HepG2 (cell line): ENCODE data around the gene WDR70. TPM values are rescaled to one million over a fixed set of nuclear protein-coding genes. Genes with fewer than 3 reads are reported as not detected.

ENCODE experiments used
- ATAC-seq: fragments of 200-7000 bp; cut with Tn5 transposase; 3 replicates; pipeline ENCODE4 v1.9.1; 2020; ENCODE audit warnings: mild to moderate bottlenecking, moderate library complexity
- BruUV-seq: library from RNA; stranded (reverse); fragments of 400-500 nt; replicated peaks from 2 replicates; lab custom pipeline; 2021; lab: Mats Ljungman, UMichigan
- CTCF ChIA-PET: fragments of 300-600 bp; formaldehyde crosslinking; extraction: SDS; loops from one replicate; lab custom pipeline; 2021; ENCODE audit warnings: low total read pairs, inconsistent platforms, low intra/inter-chr PET ratio; lab: Yijun Ruan, JAX
- POLR2A ChIA-PET: fragments of 350-600 bp; sonication (Branson Sonifier 250); formaldehyde crosslinking; loops from one replicate; lab custom pipeline; 2020; ENCODE audit warnings: antibody characterized with exemption, inconsistent platforms; lab: Yijun Ruan, JAX
- DNase-seq: peaks from one replicate; pipeline ENCODE4 v3.0.0-alpha.2; 2015; ENCODE audit warnings: low spot score
- FAIRE-seq: peaks from 3 replicates; lab custom pipeline; 2011; peaks lifted over from hg19 to GRCh38; lab: Jason Lieb, UNC
- H2AFZ ChIP-seq: one replicate; pipeline ENCODE4 v1.6.1; 2011; ENCODE audit warnings: low read length, inconsistent platforms
- H3K27ac ChIP-seq: fragments of 300-600 bp; 3 replicates; pipeline ENCODE4 v1.8.0; 2011; ENCODE audit warnings: mixed run types, mild to moderate bottlenecking, mixed read lengths, low read length, inconsistent platforms; ENCODE audit not compliant: insufficient read depth; ENCODE audit errors: extremely low read length
- H3K27me3 ChIP-seq, 2 experiments: fragments of 200-600 bp in 1 of 2; 2 replicates in 1 of 2; 3 replicates in 1 of 2; pipeline versions ENCODE4 v1.6.0 to v1.8.0; 2011; ENCODE audit warnings: low read length in 2 of 2, mild to moderate bottlenecking in 2 of 2, moderate library complexity in 2 of 2, inconsistent platforms in 1 of 2; ENCODE audit not compliant: insufficient read depth in 2 of 2, control insufficient read depth in 1 of 2
- H3K36me3 ChIP-seq, 2 experiments: fragments of 200-600 bp in 1 of 2; replicated peaks in 1 of 2; 2 replicates in 1 of 2; 3 replicates in 1 of 2; pipeline versions ENCODE4 v1.5.1 to v1.8.0; 2011; ENCODE audit warnings: low read length in 2 of 2, inconsistent platforms in 1 of 2; ENCODE audit not compliant: insufficient read depth in 2 of 2, control insufficient read depth in 1 of 2
- H3K4me1 ChIP-seq: 2 replicates; pipeline ENCODE4 v1.5.1; 2012; ENCODE audit warnings: low read length, inconsistent platforms; ENCODE audit not compliant: insufficient read depth
- H3K4me2 ChIP-seq: 2 replicates; pipeline ENCODE4 v1.6.0; 2011; ENCODE audit warnings: low read depth, low read length, inconsistent platforms
- H3K4me3 ChIP-seq, 3 experiments: fragments of 200-600 bp in 1 of 3; sonication (generic), shearing (Covaris generic) in 1 of 3; replicated peaks in 1 of 3; 2 replicates each; pipeline ENCODE4 v1.5.1; 2011 to 2016; ENCODE audit warnings: low read length in 3 of 3, inconsistent platforms in 2 of 3, low read depth in 2 of 3, mild to moderate bottlenecking in 2 of 3, control low read depth in 1 of 3, mixed read lengths in 1 of 3; ENCODE audit not compliant: insufficient read depth in 1 of 3
- H3K79me2 ChIP-seq: one replicate; pipeline ENCODE4 v1.6.1; 2011; ENCODE audit warnings: low read length, inconsistent platforms; ENCODE audit not compliant: insufficient read depth
- H3K9ac ChIP-seq: 2 replicates; pipeline ENCODE4 v1.6.0; 2011; ENCODE audit warnings: mild to moderate bottlenecking, low read depth, low read length, inconsistent platforms; ENCODE audit not compliant: insufficient read depth
- H3K9me3 ChIP-seq: 2 replicates; pipeline ENCODE4 v1.5.1; 2012; ENCODE audit warnings: mild to moderate bottlenecking, low read length
- H4K20me1 ChIP-seq: 2 replicates; pipeline ENCODE4 v1.6.0; 2011; ENCODE audit warnings: inconsistent platforms, mild to moderate bottlenecking, low read length, moderate library complexity; ENCODE audit not compliant: insufficient read depth
- MYPOP ChIP-seq: sonication (generic); formaldehyde crosslinking; IDR thresholded peaks from 2 replicates; pipeline ENCODE4 v1.8.1; 2023; ENCODE audit warnings: mild to moderate bottlenecking, moderate library complexity, missing genetic modification reagents
- SRF ChIP-seq: IDR thresholded peaks from 2 replicates; pipeline ENCODE4 v1.6.1; 2011; ENCODE audit warnings: mild to moderate bottlenecking, low read depth, low read length, moderate library complexity
- ZNF160 ChIP-seq: sonication (generic); formaldehyde crosslinking; IDR thresholded peaks from 2 replicates; pipeline ENCODE4 v1.8.0; 2022; ENCODE audit warnings: mild to moderate bottlenecking, inconsistent platforms, missing genetic modification reagents
- WGBS: methylation state at CpG from one replicate; pipeline ENCODE4 v1.1.6; 2017; ENCODE audit warnings: low lambda C conversion rate; 5-methylcytosine and 5-hydroxymethylcytosine counted together
- in situ Hi-C: cut with HindIII; loops from 2 replicates; pipeline ENCODE4 v1.10.0; 2017; ENCODE audit warnings: low pct_unique_long_range_greater_than_20kb; ENCODE audit not compliant: extremely low pct_ligation_motif_present
- intact Hi-C: fragments of 100-400 bp; cut with micrococcal nuclease; formaldehyde crosslinking; loops from one replicate; pipeline ENCODE4 v1.10.0; 2022; ENCODE audit not compliant: unreplicated experiment
- polyA plus RNA-seq, 8 experiments: library from polyadenylated mRNA; depleted of rRNA in 3 of 8; stranded (reverse) in 7 of 8; unstranded in 1 of 8; fragments of >200 nt; fragmentation: Illumina TruSeq in 4 of 8; extraction: Trizol in 4 of 8; gene quantifications; 2 replicates each; pipeline versions ENCODE4 v1.2.1 to v1.2.3, GENCODE V29; 2011 to 2016; ENCODE audit warnings: low read depth in 4 of 8, missing spikeins in 1 of 8, mixed read lengths in 1 of 8; ENCODE audit not compliant: insufficient read depth in 1 of 8
- total RNA-seq, 5 experiments: library from RNA; depleted of rRNA; stranded (reverse); fragments of >200 nt; fragmentation: Illumina TruSeq; extraction: Trizol; gene quantifications; 2 replicates each; pipeline ENCODE4 v1.2.3, GENCODE V29; 2016; ENCODE audit warnings: low read depth in 1 of 5

The WDR70 gene
- total and polyA plus RNA-seq, 2 of the 13 experiments (the other 11 are each of a cell fraction or from before 2014, with no cell fraction given), result 14.6 to 30.6 TPM

GRCh38 chr5:37694867-37695266 lies 315.7 kb downstream of the WDR70 start:
- CTCF ChIA-PET, result no interaction called here
- Histone ChIP-seq H2AFZ (no peak overlapping the region), H3K4me2 (no peak overlapping the region), H3K27ac (no peak overlapping the region), H3K9ac (no peak overlapping the region), H3K79me2 (no peaks in the 10 kb centered on the region), H3K9me3 (no peaks in the 10 kb centered on the region), H3K4me1 (no peaks in the 10 kb centered on the region), H3K4me3 (no peak overlapping the region), H3K27me3 (no peaks in the 10 kb centered on the region), H3K36me3 (peaks cover 0 to under 1% of the 10 kb centered on the region in 2 experiments; a peak in 1 of 5 replicates), H4K20me1 (no peaks in the 10 kb centered on the region)
- intact Hi-C loops (no loop called here), in situ Hi-C loops (no loop called here)
- ATAC-seq (no peak), DNase-seq (no peak), FAIRE-seq (no peak)
- no TSS peak for BruUV-seq
- POLR2A ChIA-PET, result no interaction called here
- no peak for TF ChIP-seq MYPOP (CRISPR knock-in tag)

DNA sequence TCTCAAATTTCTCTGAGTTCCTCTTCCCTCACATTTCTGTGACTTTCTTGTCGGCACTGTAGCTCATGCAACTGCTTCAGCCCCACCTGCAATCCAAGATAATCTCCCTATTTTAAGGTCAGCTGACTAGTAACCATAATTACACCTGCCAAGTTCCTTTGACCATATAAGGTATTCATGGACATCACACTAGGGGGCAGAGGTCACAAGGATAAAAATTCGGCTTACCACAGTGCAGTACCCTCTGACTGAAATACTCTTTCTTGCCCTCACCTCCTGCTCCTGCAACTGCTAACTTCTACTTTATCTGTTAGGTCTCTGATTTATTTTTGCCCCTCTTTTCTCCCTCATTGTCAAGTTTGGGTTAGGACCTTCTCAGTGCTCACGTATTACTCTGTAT lies 316.5 kb downstream of the WDR70 start:
- Histone ChIP-seq H4K20me1 (no peaks in the 10 kb centered on the region), H2AFZ (no peak overlapping the region), H3K9me3 (no peaks in the 10 kb centered on the region), H3K4me3 (no peak overlapping the region), H3K27me3 (no peaks in the 10 kb centered on the region), H3K9ac (no peak overlapping the region), H3K27ac (no peak overlapping the region), H3K4me1 (no peaks in the 10 kb centered on the region), H3K79me2 (no peaks in the 10 kb centered on the region), H3K36me3 (peaks cover 0 to 2% of the 10 kb centered on the region in 2 experiments; a peak in 1 of 5 replicates), H3K4me2 (no peak overlapping the region)
- DNase-seq (no peak), FAIRE-seq (no peak), ATAC-seq (no peak)
- no TSS peak for BruUV-seq
- in situ Hi-C loops, result no loop called here
- 89% methylated on average over 3 of the region's 3 CpGs for WGBS
- TF ChIP-seq ZNF160 (CRISPR knock-in tag) (no peak), SRF (peak; percentile 89)
- CTCF ChIA-PET, result no interaction called here
- POLR2A ChIA-PET, result no interaction called here
- intact Hi-C loops, result no loop called here
